Peyer's patch (tissue), 4 donors: Measurements from ENCODE around the gene MED20.

Experiments
- CTCF ChIP-seq, 6 experiments: fragments of 450-650 bp in 4 of 6; fragments of 200-600 bp in 2 of 6; sonication (generic) in 1 of 6; IDR thresholded peaks; one replicate each; pipeline ENCODE4 v1.5.1; 2017 to 2019; ENCODE audit warnings: antibody characterized with exemption in 6 of 6, mild to moderate bottlenecking in 3 of 6, moderate library complexity in 1 of 6
- POLR2A ChIP-seq, 2 donors: fragments of 450-650 bp; IDR thresholded peaks; one replicate each; pipeline ENCODE4 v1.5.1; 2017; ENCODE audit warnings: antibody characterized with exemption in 2 of 2, mild to moderate bottlenecking in 2 of 2, moderate library complexity in 2 of 2

- TF ChIP-seq POLR2A (IDR thresholded peaks at IDR 0.05) = no peak
- TF ChIP-seq CTCF (IDR thresholded peaks at IDR 0.05) = no peak
Measured at GRCh38 chr6:41874741-41875140, 46.2 kb downstream of the MED20 start.
